ENCODE data around the gene ADCY3. TPM values are rescaled to one million over a fixed set of nuclear protein-coding genes. Genes with fewer than 3 reads are reported as not detected.

Gene ADCY3
- total RNA-seq, 4 donors from 2014 or later = 14.8 to 48.3 (median 34.3) TPM

- intact Hi-C loops (cut with DNase I) = no loop called here
- no peak for DNase-seq
- Histone ChIP-seq H3K4me3 (no peak overlapping the region), H3K36me3 (no peaks in the 10 kb centered on the region), H3K4me1 (no peaks in the 10 kb centered on the region), H3K27me3 (no peaks in the 10 kb centered on the region), H3K27ac (no peak overlapping the region), H3K9me3 (no peaks in the 10 kb centered on the region)
- no peak for TF ChIP-seq POLR2A (IDR thresholded peaks at IDR 0.05)
- TF ChIP-seq, protein P1, sequence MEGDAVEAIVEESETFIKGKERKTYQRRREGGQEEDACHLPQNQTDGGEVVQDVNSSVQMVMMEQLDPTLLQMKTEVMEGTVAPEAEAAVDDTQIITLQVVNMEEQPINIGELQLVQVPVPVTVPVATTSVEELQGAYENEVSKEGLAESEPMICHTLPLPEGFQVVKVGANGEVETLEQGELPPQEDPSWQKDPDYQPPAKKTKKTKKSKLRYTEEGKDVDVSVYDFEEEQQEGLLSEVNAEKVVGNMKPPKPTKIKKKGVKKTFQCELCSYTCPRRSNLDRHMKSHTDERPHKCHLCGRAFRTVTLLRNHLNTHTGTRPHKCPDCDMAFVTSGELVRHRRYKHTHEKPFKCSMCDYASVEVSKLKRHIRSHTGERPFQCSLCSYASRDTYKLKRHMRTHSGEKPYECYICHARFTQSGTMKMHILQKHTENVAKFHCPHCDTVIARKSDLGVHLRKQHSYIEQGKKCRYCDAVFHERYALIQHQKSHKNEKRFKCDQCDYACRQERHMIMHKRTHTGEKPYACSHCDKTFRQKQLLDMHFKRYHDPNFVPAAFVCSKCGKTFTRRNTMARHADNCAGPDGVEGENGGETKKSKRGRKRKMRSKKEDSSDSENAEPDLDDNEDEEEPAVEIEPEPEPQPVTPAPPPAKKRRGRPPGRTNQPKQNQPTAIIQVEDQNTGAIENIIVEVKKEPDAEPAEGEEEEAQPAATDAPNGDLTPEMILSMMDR (IDR thresholded peaks at IDR 0.05) = no peak
- 70 to 88% methylated on average over 2 of the region's 2 CpGs for WGBS, 2 donors
Measured at GRCh38 chr2:24779116-24779515, 140.9 kb downstream of the ADCY3 start.

- no peak for DNase-seq
- intact Hi-C loops (cut with DNase I) = no loop called here
- no peaks in the 10 kb centered on the region for H3K4me1 ChIP-seq
- H3K27me3 ChIP-seq = no peaks in the 10 kb centered on the region
- peaks cover 0 to 19% (median 0%) of the 10 kb centered on the region in 3 donors for H3K36me3 ChIP-seq
- WGBS, 2 donors = 60 to 83% methylated on average over 1 to 2 of the region's 3 CpGs
- TF ChIP-seq, protein P1 (IDR thresholded peaks at IDR 0.05) = no peak
- TF ChIP-seq POLR2A (IDR thresholded peaks at IDR 0.05) = no peak
- H3K4me3 ChIP-seq = no peak overlapping the region
- no peak overlapping the region for H3K27ac ChIP-seq
- no peaks in the 10 kb centered on the region for H3K9me3 ChIP-seq
Measured at GRCh38 chr2:24774373-24774772, 145.7 kb downstream of the ADCY3 start.

DNA sequence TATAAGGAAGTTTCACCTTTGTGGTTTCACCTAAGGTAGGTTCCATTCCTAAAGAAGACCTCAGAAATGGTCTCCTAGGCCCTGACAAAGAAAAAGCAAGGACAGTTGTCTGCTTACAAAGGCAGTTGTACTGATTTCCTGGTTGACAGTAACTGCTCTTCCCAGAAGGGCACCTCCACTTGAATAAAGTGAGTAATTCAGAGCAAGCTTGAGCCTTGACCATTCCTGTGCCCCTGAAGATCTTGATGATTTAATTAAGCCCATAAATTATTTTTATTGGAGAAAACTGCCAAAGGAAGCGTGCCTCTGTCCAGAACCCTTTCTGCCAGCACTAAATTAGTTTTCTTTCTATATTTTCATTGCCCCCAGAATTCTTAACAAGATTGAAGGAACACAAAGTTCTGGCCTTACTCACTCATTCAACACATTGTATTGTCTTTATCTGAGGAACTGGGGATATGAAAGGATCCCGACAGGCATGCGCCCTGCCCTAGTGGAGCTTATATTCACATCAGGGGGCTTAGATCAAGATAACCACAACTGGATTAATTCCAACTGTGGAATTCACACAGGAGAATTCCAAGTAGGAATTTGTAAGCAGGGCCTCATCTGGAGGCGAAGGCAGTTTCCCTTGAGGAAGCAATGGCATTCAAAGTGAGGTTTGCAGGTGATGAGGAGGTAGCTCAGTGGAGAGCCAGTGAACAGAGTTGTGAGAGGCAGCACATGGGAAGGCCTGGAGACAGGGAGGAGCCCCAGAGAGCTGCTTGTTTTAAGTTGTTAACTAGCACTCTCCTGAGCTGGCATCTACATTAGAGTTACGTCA, 148.1 kb downstream of the ADCY3 start:
- no peak for TF ChIP-seq POLR2A (IDR thresholded peaks at IDR 0.05)
- TF ChIP-seq, protein P1 (IDR thresholded peaks at IDR 0.05) = no peak
- Histone ChIP-seq H3K27me3 (no peaks in the 10 kb centered on the region), H3K4me1 (peaks cover 0 to 6% (median 0%) of the 10 kb centered on the region in 3 donors), H3K36me3 (peaks cover 0 to 34% (median 0%) of the 10 kb centered on the region in 3 donors), H3K4me3 (no peak overlapping the region), H3K9me3 (no peaks in the 10 kb centered on the region), H3K27ac (no peak overlapping the region)
- WGBS, 2 donors = 86 to 92% methylated on average over 3 to 5 of the region's 5 CpGs
- intact Hi-C loops (cut with DNase I) = no loop called here
- DNase-seq = no peak

DNA sequence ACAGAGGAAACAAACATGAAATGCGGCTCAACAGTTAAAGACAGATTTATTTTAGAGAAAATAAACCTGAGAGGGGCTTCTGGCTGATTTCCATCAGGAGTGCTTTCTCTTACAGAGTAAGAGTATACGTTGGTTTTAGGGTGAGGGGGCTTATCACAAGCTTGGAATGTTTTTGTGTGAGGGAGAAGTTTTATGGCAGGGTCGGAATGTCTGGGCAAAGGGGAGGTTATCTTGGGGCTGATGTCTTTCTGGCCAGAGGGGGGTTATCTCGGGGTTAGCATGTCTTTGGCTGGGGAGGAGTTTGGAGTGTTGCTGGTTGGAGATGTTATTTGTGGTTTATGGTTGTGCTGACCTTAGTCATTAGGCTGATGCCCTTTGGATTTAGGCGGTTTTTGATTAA, 149.0 kb downstream of the ADCY3 start:
- no peak for DNase-seq
- intact Hi-C loops (cut with DNase I) = no loop called here
- TF ChIP-seq POLR2A (IDR thresholded peaks at IDR 0.05) = no peak
- TF ChIP-seq, protein P1 (IDR thresholded peaks at IDR 0.05) = no peak
- Histone ChIP-seq H3K9me3 (no peaks in the 10 kb centered on the region), H3K27ac (no peak overlapping the region), H3K36me3 (peaks cover 0 to 44% (median 0%) of the 10 kb centered on the region in 3 donors), H3K4me1 (peaks cover 0 to 6% (median 0%) of the 10 kb centered on the region in 3 donors), H3K27me3 (no peaks in the 10 kb centered on the region), H3K4me3 (no peak overlapping the region)
- 89 to 96% methylated on average over 5 of the region's 5 CpGs for WGBS, 2 donors

Small RNA genes within 50 kb of the gene (small RNA-seq; reads per million reads assigned to genes)
- gene AC013267.1 (0 reads per million in 4 donors), gene RF00016 (0 reads per million in 4 donors)

Other genes with a start within 250 kb of the ADCY3 start
- 10 to 100 TPM; 22.6 to 41.8 (median 25.8) TPM for gene PTRHD1, start 126.8 kb downstream of the ADCY3 start, total RNA-seq
- 10 to 100 TPM in 1 of 4 donors, 1 to 10 TPM in 3; 3.5 to 12.2 (median 6.4) TPM for gene CENPO, start 126.8 kb downstream of the ADCY3 start, total RNA-seq
- gene DNAJC27, start 51.7 kb upstream of the ADCY3 start, total RNA-seq = 1 to 10 TPM; 2.1 to 4.6 (median 4.2) TPM
- 1 to 10 TPM in 1 of 4 donors, under 1 TPM in 3; under 0.01 to 1.4 (median 0.32) TPM for gene EFR3B, start 121.8 kb upstream of the ADCY3 start, total RNA-seq
- gene POMC, start 248.3 kb upstream of the ADCY3 start, total RNA-seq = 1 to 10 TPM in 3 of 4 donors, not detected in 1; 3.1 to 6.1 (median 3.4) TPM

Measured in esophagus squamous epithelium (tissue), 5 donors.